HG03439 (cell line): ENCODE measurements around the gene TAF5L.

Experiments used
- ATAC-seq: cut with Tn5 transposase; IDR thresholded peaks from one replicate; pipeline ENCODE4 v1.9.1; 2021; ENCODE audit warnings: mild to moderate bottlenecking, moderate library complexity; ENCODE audit not compliant: unreplicated experiment

The TAF5L gene

GRCh38 chr1:229625915-229626831 is at the start of gene TAF5L, which contains the start of gene URB2:
TSS of gene TAF5L (minus strand) at chr1:229626122. CDS start at chr1:229614482, 11,640 bp downstream.
TSS of gene URB2 (plus strand) at chr1:229626247. CDS start at chr1:229627634, 1,387 bp downstream.
- peak; percentile 86 for ATAC-seq

DNA sequence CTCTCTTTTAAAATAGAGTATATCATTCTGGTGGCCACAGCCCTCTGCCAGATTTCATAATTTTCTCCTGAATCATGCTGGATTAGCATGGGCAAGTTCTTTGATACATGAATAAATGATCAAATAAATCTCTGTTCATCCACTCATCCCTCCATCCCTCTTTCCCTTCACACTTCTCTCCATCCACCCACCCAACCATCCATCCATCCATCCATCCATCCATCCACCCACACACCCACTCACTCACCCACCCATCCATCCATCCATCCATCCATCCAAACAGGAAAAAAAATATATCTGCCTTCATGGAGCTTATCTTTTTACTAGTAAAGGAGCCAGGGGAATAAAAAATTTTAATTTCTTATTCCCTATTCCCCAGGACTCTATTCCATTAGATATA is 49.5 kb upstream of the TAF5L start:
- no peak for ATAC-seq

- ATAC-seq: no peak
Measured at GRCh38 chr1:229674042-229674441, 48.1 kb upstream of the TAF5L start.

- no peak for ATAC-seq
Measured at GRCh38 chr1:229672246-229672645, 46.3 kb upstream of the TAF5L start.

- ATAC-seq: no peak
Measured at GRCh38 chr1:229671310-229671709, 45.4 kb upstream of the TAF5L start.

DNA sequence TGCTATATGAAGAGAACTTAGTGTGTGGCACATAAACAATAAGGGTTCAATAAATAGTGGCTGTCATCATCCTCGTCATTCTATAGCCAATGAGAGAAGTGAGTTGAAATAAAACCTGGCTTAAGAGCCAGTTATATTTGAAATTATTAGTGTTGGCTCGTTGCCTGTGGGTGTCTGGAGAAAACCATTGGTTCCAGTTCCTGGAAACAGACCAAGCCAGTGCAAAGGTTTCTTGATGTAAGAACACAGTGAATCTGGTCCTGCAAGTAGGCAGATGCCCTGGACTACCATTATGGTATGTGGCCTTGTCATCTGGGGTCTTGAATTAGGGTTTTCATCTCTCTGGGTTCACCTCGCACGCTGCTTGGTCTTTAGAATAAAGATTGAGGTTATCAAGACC is 43.4 kb upstream of the TAF5L start:
- ATAC-seq: no peak

- ATAC-seq: no peak
Measured at GRCh38 chr1:229666585-229666984, 40.7 kb upstream of the TAF5L start.

DNA sequence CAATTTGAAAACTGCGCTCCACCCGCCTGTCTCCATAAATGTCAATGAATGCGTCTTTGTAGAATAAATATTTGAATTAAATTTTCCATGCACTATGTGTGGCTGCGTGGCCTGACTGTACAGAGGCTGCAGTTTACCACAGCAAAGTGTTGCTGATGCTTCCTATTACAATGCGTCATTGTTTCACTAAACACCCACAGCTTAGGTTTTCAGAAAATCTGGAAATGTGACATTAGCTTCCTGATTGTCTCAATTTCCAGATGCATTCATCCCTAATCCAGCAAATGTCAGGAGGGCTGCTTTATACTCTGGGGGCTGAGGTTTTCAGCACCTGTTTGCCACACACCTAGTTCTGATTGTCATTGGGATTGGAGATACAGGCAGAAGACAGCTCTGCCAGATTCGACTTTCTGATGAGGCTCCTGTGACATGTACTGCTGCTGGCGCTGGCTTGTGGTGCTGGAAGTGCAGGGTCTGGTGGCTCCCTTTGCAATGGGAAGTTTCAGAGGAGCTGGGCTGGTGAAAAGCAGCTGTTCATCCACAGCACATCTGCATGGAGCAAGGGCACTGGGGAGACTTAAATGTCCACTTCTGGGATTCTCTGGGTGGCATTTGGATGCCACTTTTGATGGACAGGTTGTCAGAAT is 40.1 kb upstream of the TAF5L start:
- ATAC-seq: no peak

- ATAC-seq: no peak
Measured at GRCh38 chr1:229664133-229664689, 38.3 kb upstream of the TAF5L start.

DNA sequence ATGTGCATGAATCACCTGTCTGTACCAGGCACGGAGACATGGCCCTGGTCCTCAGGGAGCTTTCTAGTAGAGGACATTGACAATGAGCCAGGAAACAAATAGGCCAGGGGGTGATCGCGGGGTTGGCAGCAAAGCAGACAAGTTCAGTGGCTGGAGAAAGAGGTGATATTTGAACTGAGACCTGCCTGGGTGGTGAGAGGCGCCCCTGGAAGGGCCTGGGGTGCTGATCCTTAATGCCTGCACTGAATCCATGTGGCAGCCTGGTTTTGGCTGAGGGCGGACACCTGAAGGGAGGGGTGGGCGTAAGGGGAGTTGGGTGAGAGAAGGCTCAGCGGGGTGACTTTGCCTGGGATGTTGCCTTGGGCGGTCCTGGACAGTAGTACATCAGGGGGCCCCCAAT is 36.0 kb upstream of the TAF5L start:
- ATAC-seq: no peak

DNA sequence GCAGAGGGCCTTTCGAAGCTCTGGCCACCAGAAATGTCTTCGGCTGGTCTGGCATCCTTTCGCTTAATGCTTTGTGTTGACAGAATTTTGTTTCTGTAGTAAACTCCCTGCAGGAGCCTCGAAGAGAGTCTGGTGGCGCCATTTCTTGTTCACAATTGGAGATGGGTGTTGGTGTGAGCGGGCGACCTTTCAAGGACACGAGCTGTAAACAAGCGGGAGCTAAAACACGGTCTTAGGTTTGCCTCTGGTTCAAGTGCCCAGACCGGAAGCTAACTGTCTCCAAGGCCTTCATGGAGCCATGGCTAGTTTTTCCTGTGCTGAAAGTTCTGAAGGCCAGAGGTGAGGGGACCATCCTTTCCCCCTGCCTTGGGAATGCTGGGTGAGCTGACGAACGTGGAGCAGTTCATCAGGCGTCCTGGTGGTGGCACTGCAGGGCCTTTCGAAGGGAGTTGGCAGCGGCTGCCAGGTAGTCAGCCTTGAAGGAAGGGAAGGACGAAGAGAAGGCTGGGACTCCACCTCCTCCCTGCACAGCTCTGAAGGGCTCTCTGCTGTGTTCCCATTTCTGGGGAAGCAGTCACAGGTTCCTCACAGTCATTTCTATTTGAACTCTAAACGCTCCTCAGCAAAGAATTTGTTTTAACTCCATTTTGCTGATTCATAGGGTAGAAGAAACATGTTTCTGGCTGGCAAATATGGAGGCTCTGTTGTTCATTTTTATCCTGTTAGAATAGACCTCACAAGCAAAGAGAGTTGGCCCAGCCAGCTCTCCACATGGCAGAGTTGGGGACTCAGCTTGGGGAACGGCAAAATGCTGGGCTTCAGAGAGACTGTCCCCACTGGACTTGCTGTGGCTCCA is 35.3 kb upstream of the TAF5L start:
- ATAC-seq: peak; percentile 67

- ATAC-seq: no peak
Measured at GRCh38 chr1:229657993-229658755, 32.3 kb upstream of the TAF5L start.

GRCh38 chr1:229655781-229656180 is 29.9 kb upstream of the TAF5L start:
- no peak for ATAC-seq

DNA sequence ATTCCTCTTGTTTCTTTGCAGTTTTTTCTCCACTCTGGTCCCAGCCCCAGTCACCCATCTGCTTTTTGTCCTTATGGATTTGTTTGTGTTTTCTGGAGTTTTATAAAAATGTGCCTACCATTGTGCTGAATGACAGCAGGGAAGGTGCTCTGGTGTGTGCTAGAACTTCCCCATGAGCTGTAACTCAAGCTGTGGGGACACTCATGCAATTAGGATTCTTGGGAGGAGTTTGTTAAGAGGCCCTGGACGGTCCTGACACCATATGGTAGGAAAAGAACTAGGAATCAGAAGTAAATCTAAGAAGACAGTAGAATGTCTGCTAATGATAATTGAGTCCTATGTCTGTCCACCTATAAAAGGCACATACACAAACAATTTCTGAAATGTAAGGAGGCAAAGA is 27.5 kb upstream of the TAF5L start:
- no peak for ATAC-seq

DNA sequence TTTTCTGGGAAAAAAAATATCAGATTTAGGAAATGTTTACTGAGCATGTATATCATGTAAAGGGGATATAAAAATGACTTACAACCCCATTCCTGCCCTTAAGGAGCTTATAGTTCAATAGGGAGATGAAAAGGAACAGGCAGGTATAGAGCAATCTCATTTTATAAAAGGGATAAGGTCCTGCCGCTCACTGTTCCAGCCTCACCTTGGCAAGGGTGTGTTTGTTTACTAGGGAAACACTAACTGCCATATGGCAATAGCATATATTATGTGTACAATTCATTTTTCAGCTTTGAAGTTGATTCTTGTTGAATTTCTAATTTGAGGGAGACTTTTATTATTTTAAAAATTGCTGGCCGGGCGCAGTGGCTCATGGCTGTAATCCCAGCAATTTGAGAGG is 25.6 kb upstream of the TAF5L start:
- ATAC-seq: no peak

- ATAC-seq: no peak
Measured at GRCh38 chr1:229650045-229650444, 24.1 kb upstream of the TAF5L start.

- ATAC-seq: no peak
Measured at GRCh38 chr1:229648406-229648805, 22.5 kb upstream of the TAF5L start.

DNA sequence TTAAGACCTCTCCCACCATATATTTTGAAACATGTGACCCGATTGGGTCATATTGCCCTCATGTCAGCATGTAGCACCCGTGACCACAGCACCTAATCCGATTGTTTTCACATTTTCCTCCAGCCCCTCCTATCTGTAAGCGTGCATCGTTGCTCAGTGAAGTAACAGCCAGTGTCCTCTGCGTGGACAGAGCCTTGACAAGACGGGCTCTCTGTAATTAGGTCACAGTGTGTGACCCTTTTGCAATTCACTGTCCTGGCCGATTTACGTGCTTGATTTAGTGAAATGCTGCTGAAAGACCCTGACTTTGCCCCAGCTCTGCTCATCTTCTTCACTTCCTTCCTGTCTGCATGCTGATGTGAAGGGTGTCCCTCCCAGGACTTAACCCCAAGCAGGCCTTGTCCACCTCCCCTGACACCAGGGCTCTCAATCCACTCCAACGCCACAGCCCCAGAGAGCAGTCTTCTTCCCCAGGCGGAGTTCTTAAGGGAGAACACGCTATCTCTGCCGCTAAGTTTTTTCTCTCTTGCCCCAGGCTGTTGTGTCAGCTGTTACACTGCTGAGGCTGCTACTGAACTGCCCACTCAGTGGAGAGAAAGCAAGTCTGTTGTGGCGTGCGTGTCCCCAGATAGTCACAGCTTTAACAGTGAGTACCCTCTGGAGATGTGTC is 19.5 kb upstream of the TAF5L start:
- ATAC-seq: no peak

GRCh38 chr1:229643996-229644745 is 18.2 kb upstream of the TAF5L start:
- no peak for ATAC-seq
